ENCODE measurements around the gene PNPLA7. TPM values are rescaled to one million over a fixed set of nuclear protein-coding genes. Genes with fewer than 3 reads are reported as not detected.
A peak's percentile ranks its signal among the peaks of the same experiment; 100 is the strongest.

Gene PNPLA7
- total and polyA plus RNA-seq, 10 of the 15 experiments (the other 5 are each of a cell fraction or from before 2014, with no cell fraction given): 0.04 to 0.85 (median 0.19) TPM; not detected in 1

DNA sequence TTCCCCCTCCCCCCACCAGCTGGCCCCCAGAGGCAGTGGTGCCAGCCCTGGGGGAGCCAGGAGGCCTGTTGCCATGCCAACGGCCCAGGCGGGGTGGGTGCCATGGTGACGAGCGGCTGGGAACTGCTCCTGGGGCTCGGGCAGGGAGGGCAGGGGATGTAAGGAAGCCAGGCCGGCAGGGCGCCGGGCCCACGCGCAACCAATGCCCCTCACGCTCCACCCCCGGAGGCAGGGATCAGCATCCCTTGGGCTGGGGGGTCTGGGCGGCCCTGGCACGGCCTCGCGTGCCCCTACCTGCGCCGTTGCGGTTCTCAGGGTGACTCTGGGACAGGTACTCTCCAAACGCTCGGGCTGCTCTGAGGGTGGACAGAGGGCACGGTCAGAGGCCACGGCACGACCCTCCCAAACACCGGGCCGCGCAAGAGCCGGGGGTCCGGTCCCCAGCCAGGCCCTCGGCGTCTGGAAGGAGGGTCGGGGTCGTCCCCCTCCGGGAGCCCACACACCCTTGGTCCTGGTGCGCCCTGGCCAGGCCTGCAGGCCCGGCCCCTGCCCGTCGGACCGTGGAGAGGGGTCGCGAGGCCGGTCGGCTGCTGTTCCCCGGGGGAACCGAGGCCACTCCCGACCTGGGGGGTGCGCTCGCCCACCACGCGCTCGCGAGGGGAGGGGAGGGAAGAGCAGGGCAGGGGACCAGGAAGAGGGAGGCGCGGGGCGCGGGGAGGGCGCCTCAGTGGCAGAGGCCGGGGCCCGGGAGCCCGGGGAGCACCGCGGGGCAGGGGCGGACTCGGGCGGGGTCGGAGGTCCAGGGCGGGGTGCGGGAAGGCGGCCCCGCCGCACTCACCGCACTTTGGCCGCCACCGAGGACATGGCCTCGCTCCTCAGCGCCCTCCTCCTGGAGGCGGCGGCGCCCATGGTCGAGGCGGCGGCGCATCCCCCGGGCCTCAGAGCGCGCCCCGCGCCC is 91.7 kb downstream of the PNPLA7 start:
- POLR2A ChIA-PET: interaction anchor here (1.0 kb wide), 1 partner anchor 308 kb away, joined by 5 read pairs; no protein-coding TSS in a partner anchor
- no peak for FAIRE-seq
- WGBS (ENCODE audit: insufficient coverage, insufficient replicate concordance, low lambda C conversion rate, missing lambda C conversion rate): 19% methylated on average over 57 of the region's 88 CpGs
- CTCF ChIA-PET: interaction anchor here (1.0 to 1.3 kb wide), 3 partner anchors 12 to 157 kb away, joined by 3 to 6 read pairs (median 4); partner anchors contain the start of gene NRARP
- Histone ChIP-seq H3K27ac (ENCODE audit: control insufficient read depth, insufficient read depth) (peak overlapping the region; percentile 54), H3K4me3 (peak overlapping the region; percentile 90), H3K9ac (ENCODE audit: control insufficient read depth, insufficient read depth, low read length) (peak overlapping the region; percentile 76), H3K79me2 (ENCODE audit: control insufficient read depth, insufficient read depth, low read length) (peaks cover 9% of the 10 kb centered on the region), H3K36me3 (ENCODE audit: control insufficient read depth in 2 of 2, insufficient read depth in 2 of 2, low read length in 1 of 2) (no peaks in the 10 kb centered on the region), H2AFZ (ENCODE audit: control insufficient read depth, low read depth, low read length) (peak overlapping the region; percentile 13; the same call in 1 of the 2 replicates), H3K4me2 (ENCODE audit: control insufficient read depth, insufficient read depth) (peak overlapping the region; percentile 98), H4K20me1 (ENCODE audit: control insufficient read depth, insufficient read depth) (no peaks in the 10 kb centered on the region), H3K27me3 (replicated peaks in 1 of 2; ENCODE audit: control insufficient read depth in 2 of 2, insufficient read depth in 2 of 2, low read length in 1 of 2) (no peaks in the 10 kb centered on the region), H3K4me1 (ENCODE audit: control insufficient read depth, insufficient read depth, low read length) (peaks cover 35% of the 10 kb centered on the region), H3K9me3 (replicated peaks; ENCODE audit: control insufficient read depth, insufficient read depth, low read length) (no peaks in the 10 kb centered on the region)
- SMC1A ChIA-PET (ENCODE audit: uncharacterized antibody, unreplicated experiment): no interaction called here
- in situ Hi-C loops (cut with MboI) (no loop called here), intact Hi-C loops (cut with micrococcal nuclease; ENCODE audit: unreplicated experiment) (no loop called here)
- no peak for DNase-seq (ENCODE audit: low read depth, low spot score)
- BruUV-seq (replicated peaks): no TSS peak
- RAD21 ChIA-PET (ENCODE audit: unreplicated experiment): no interaction called here
- ATAC-seq: peak; percentile 3; the same call in 2 of the 3 replicates
- peak; percentile 23; the same call in 1 of the 2 replicates for TF ChIP-seq PAX5 (IDR thresholded peaks at IDR 0.05; ENCODE audit: borderline replicate concordance, low read depth, low read length)
- no peak for TF ChIP-seq KDM1A (IDR thresholded peaks at IDR 0.05; ENCODE audit: borderline replicate concordance)
- TF ChIP-seq, protein P1, sequence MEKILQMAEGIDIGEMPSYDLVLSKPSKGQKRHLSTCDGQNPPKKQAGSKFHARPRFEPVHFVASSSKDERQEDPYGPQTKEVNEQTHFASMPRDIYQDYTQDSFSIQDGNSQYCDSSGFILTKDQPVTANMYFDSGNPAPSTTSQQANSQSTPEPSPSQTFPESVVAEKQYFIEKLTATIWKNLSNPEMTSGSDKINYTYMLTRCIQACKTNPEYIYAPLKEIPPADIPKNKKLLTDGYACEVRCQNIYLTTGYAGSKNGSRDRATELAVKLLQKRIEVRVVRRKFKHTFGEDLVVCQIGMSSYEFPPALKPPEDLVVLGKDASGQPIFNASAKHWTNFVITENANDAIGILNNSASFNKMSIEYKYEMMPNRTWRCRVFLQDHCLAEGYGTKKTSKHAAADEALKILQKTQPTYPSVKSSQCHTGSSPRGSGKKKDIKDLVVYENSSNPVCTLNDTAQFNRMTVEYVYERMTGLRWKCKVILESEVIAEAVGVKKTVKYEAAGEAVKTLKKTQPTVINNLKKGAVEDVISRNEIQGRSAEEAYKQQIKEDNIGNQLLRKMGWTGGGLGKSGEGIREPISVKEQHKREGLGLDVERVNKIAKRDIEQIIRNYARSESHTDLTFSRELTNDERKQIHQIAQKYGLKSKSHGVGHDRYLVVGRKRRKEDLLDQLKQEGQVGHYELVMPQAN (conservative IDR thresholded peaks at IDR 0.05): no peak
- TF ChIP-seq DPF2 (IDR thresholded peaks at IDR 0.05): 0 out of 2 replicates have a peak, but pooled peaks have one; percentile 26
- TF ChIP-seq ZSCAN29 (IDR thresholded peaks at IDR 0.05): 0 out of 2 replicates have a peak, but pooled peaks have one; percentile 24
- TF ChIP-seq, protein P2, sequence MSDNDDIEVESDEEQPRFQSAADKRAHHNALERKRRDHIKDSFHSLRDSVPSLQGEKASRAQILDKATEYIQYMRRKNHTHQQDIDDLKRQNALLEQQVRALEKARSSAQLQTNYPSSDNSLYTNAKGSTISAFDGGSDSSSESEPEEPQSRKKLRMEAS (IDR thresholded peaks at IDR 0.05; ENCODE audit: low read depth, low read length): 0 out of 2 replicates have a peak, but pooled peaks have one; percentile 1
- TF ChIP-seq, protein P3, sequence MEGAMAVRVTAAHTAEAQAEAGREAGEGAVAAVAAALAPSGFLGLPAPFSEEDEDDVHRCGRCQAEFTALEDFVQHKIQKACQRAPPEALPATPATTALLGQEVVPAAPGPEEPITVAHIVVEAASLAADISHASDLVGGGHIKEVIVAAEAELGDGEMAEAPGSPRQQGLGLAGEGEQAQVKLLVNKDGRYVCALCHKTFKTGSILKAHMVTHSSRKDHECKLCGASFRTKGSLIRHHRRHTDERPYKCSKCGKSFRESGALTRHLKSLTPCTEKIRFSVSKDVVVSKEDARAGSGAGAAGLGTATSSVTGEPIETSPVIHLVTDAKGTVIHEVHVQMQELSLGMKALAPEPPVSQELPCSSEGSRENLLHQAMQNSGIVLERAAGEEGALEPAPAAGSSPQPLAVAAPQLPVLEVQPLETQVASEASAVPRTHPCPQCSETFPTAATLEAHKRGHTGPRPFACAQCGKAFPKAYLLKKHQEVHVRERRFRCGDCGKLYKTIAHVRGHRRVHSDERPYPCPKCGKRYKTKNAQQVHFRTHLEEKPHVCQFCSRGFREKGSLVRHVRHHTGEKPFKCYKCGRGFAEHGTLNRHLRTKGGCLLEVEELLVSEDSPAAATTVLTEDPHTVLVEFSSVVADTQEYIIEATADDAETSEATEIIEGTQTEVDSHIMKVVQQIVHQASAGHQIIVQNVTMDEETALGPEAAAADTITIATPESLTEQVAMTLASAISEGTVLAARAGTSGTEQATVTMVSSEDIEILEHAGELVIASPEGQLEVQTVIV (IDR thresholded peaks at IDR 0.05; ENCODE audit: borderline replicate concordance, partially characterized antibody): no peak
- TF ChIP-seq, protein P4, sequence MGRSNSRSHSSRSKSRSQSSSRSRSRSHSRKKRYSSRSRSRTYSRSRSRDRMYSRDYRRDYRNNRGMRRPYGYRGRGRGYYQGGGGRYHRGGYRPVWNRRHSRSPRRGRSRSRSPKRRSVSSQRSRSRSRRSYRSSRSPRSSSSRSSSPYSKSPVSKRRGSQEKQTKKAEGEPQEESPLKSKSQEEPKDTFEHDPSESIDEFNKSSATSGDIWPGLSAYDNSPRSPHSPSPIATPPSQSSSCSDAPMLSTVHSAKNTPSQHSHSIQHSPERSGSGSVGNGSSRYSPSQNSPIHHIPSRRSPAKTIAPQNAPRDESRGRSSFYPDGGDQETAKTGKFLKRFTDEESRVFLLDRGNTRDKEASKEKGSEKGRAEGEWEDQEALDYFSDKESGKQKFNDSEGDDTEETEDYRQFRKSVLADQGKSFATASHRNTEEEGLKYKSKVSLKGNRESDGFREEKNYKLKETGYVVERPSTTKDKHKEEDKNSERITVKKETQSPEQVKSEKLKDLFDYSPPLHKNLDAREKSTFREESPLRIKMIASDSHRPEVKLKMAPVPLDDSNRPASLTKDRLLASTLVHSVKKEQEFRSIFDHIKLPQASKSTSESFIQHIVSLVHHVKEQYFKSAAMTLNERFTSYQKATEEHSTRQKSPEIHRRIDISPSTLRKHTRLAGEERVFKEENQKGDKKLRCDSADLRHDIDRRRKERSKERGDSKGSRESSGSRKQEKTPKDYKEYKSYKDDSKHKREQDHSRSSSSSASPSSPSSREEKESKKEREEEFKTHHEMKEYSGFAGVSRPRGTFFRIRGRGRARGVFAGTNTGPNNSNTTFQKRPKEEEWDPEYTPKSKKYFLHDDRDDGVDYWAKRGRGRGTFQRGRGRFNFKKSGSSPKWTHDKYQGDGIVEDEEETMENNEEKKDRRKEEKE (IDR thresholded peaks at IDR 0.05): 0 out of 2 replicates have a peak, but pooled peaks have one; percentile 48
- no peak for TF ChIP-seq LARP7 (IDR thresholded peaks at IDR 0.05)
- TF ChIP-seq CHD4 (IDR thresholded peaks at IDR 0.05): no peak
- TF ChIP-seq BMI1 (IDR thresholded peaks at IDR 0.05; ENCODE audit: borderline replicate concordance): 0 out of 2 replicates have a peak, but pooled peaks have one; percentile 24
- TF ChIP-seq, protein P5, sequence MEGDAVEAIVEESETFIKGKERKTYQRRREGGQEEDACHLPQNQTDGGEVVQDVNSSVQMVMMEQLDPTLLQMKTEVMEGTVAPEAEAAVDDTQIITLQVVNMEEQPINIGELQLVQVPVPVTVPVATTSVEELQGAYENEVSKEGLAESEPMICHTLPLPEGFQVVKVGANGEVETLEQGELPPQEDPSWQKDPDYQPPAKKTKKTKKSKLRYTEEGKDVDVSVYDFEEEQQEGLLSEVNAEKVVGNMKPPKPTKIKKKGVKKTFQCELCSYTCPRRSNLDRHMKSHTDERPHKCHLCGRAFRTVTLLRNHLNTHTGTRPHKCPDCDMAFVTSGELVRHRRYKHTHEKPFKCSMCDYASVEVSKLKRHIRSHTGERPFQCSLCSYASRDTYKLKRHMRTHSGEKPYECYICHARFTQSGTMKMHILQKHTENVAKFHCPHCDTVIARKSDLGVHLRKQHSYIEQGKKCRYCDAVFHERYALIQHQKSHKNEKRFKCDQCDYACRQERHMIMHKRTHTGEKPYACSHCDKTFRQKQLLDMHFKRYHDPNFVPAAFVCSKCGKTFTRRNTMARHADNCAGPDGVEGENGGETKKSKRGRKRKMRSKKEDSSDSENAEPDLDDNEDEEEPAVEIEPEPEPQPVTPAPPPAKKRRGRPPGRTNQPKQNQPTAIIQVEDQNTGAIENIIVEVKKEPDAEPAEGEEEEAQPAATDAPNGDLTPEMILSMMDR (IDR thresholded peaks at IDR 0.05 in 2 of 3, conservative IDR thresholded peaks at IDR 0.05 in 1 of 3; ENCODE audit: control insufficient read depth in 2 of 3, extremely low read depth in 1 of 3, insufficient read depth in 1 of 3, low read depth in 3 of 3, low read length in 3 of 3): no peak

All from GM12878 (cell line).